Adrenal gland (tissue), 5 donors: ENCODE results near the gene CAPN7.

ENCODE experiments used
- CTCF ChIP-seq, 6 experiments: fragments of 450-650 bp in 4 of 6; fragments of 200-600 bp in 2 of 6; sonication (generic) in 1 of 6; IDR thresholded peaks; 1 replicate in 5 of 6; 2 replicates in 1 of 6; pipeline versions ENCODE4 v1.5.1 to v1.8.0; 2016 to 2021; ENCODE audit warnings: antibody characterized with exemption in 6 of 6, mild to moderate bottlenecking in 2 of 6, moderate library complexity in 1 of 6
- POLR2A ChIP-seq, 2 donors: fragments of 450-650 bp; IDR thresholded peaks; one replicate each; pipeline ENCODE4 v1.6.1; 2017; ENCODE audit warnings: antibody characterized with exemption in 2 of 2, mild to moderate bottlenecking in 2 of 2, moderate library complexity in 1 of 2
- donor health status: DM: no; HTN: no; CAD: no.

GRCh38 chr3:15217011-15217671 is 11.1 kb downstream of the CAPN7 start:
- TF ChIP-seq CTCF (IDR thresholded peaks at IDR 0.05) (no peak), POLR2A (IDR thresholded peaks at IDR 0.05) (no peak)
